Glomerular visceral epithelial cell (primary cell): ENCODE results near the gene DSG2.
"Not testable (repeated sequence)": the region's sequence is repeated elsewhere in the genome, so short reads cannot be mapped to it uniquely, and the experiment has no call there.

Source experiments
- DNase-seq: peaks from one replicate; pipeline ENCODE4 v3.0.0-alpha.2; 2016; ENCODE audit errors: extremely low spot score

The DSG2 gene

GRCh38 chr18:31497836-31498573 lies at the start of gene DSG2:
DSG2 (plus strand) TSS chr18:31498177; CDS start chr18:31498252, 75 bp downstream.
- DNase-seq: peak; percentile 81

- no peak for DNase-seq
These were observed 47.6 kb upstream of the DSG2 start for GRCh38 chr18:31450409-31450808.

GRCh38 chr18:31451625-31452024 lies 46.4 kb upstream of the DSG2 start:
- DNase-seq: no peak

- peak; percentile 72 for DNase-seq
These were observed 43.8 kb upstream of the DSG2 start for GRCh38 chr18:31454066-31454708.

GRCh38 chr18:31469629-31470028 lies 28.3 kb upstream of the DSG2 start:
- no peak for DNase-seq

- DNase-seq: no peak
These were observed 19.3 kb upstream of the DSG2 start for GRCh38 chr18:31478688-31479087.

GRCh38 chr18:31482051-31482450 lies 15.9 kb upstream of the DSG2 start:
- no peak for DNase-seq

GRCh38 chr18:31483396-31483795 lies 14.6 kb upstream of the DSG2 start:
- no peak for DNase-seq

- DNase-seq: no peak
These were observed 13.5 kb upstream of the DSG2 start for GRCh38 chr18:31484461-31484860.

GRCh38 chr18:31486165-31486564 lies 11.8 kb upstream of the DSG2 start:
- no peak for DNase-seq

GRCh38 chr18:31487246-31488015 lies 10.5 kb upstream of the DSG2 start:
- peak; percentile 84 for DNase-seq

- peak; percentile 41 for DNase-seq
These were observed 8.7 kb upstream of the DSG2 start for GRCh38 chr18:31489311-31489710.

GRCh38 chr18:31490387-31490786 lies 7.6 kb upstream of the DSG2 start:
- DNase-seq: peak; percentile 47

- DNase-seq: no peak
These were observed 7.1 kb upstream of the DSG2 start for GRCh38 chr18:31490833-31491232.

- no peak for DNase-seq
These were observed 6.4 kb upstream of the DSG2 start for GRCh38 chr18:31491586-31491985.

- DNase-seq: no peak
These were observed 5.3 kb upstream of the DSG2 start for GRCh38 chr18:31492671-31493070.

GRCh38 chr18:31493171-31493570 lies 4.8 kb upstream of the DSG2 start:
- DNase-seq: no peak

- no peak for DNase-seq
These were observed 4.0 kb upstream of the DSG2 start for GRCh38 chr18:31493941-31494340.

GRCh38 chr18:31494705-31495244 lies 3.2 kb upstream of the DSG2 start:
- DNase-seq: not testable (repeated sequence)

- no peak for DNase-seq
These were observed 557 bp upstream of the DSG2 start for GRCh38 chr18:31497404-31497835.

- no peak for DNase-seq
These were observed 872 bp downstream of the DSG2 start for GRCh38 chr18:31498574-31499524.
